ENCODE results near the gene INSIG1. TPM values are rescaled to one million over a fixed set of nuclear protein-coding genes. Genes with fewer than 3 reads are reported as not detected.

The INSIG1 gene
- total and polyA plus RNA-seq, 2 donors (not counting 3 experiments of a cell fraction or from before 2014, with no cell fraction given): 79.3 to 102 TPM

DNA sequence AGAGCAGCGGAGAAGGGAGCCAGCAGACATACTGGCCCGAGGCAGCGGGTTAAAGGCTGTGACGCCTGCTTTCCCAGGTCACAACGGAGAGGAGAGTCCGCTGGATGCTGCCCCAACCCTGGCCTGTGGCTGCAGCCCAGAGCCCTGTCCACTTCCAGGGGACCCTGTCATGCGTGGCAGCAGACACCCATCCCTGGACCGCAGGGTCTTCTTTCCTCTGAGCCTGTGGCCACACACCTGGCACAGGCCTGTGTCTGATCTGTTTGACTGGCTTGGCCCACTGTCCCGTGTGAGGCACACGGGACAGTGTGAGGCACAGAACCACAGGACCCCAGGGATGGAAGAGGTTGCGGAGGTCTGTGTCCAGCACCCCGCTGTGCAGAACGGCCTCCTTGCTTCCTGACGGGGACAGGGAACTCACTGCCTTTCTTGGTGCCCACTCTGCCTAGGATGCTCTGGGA, 42.4 kb downstream of the INSIG1 start:
- H4K20me1 ChIP-seq (replicated peaks; ENCODE audit: control insufficient read depth, extremely low read depth, insufficient read depth, low read length): no peaks in the 10 kb centered on the region
- ChIA-PET POLR2A (no interaction called here), CTCF (interaction anchor here (2.0 kb wide), 1 partner anchor 413 kb away, joined by 4 read pairs; no protein-coding TSS in a partner anchor)
- H3K4me2 ChIP-seq (ENCODE audit: insufficient read depth, low read length): no peak overlapping the region
- H3K36me3 ChIP-seq (ENCODE audit: control insufficient read depth in 2 of 2, extremely low read depth in 1 of 2, insufficient read depth in 2 of 2, low read length in 2 of 2): no peaks in the 10 kb centered on the region
- H3K4me3 ChIP-seq (replicated peaks in 1 of 3; ENCODE audit: insufficient read depth in 1 of 3, low read depth in 1 of 3, low read length in 3 of 3): no peak overlapping the region
- peaks cover 2 to 3% of the 10 kb centered on the region in 2 experiments for H3K27me3 ChIP-seq (ENCODE audit: control insufficient read depth in 2 of 2, insufficient read depth in 2 of 2, low read length in 2 of 2)
- dilution Hi-C loops (cut with MboI; ENCODE audit: extremely low pct_ligation_motif_present, low sequenced_read_pairs) (loop anchor here (25.0 kb wide), 1 partner anchor 153 kb away; no protein-coding TSS in a partner anchor), intact Hi-C loops (cut with micrococcal nuclease) (no loop called here)
- H3K9ac ChIP-seq (replicated peaks; ENCODE audit: extremely low read depth, insufficient read depth, low read length): no peak overlapping the region
- TF ChIP-seq GATA2 (IDR thresholded peaks at IDR 0.05; ENCODE audit: insufficient read depth, insufficient read length, low read depth, low read length) (no peak), MYC (IDR thresholded peaks at IDR 0.05; ENCODE audit: low read depth, low read length) (no peak), POLR2AphosphoS5 (IDR thresholded peaks at IDR 0.05; ENCODE audit: insufficient read depth, low read depth, low read length) (no peak), EZH2 (IDR thresholded peaks at IDR 0.05; ENCODE audit: borderline replicate concordance, low read depth, low read length, severe bottlenecking) (no peak), JUN (IDR thresholded peaks at IDR 0.05; ENCODE audit: borderline replicate concordance, insufficient read depth, insufficient read length, low read depth) (no peak), POLR2A (IDR thresholded peaks at IDR 0.05; ENCODE audit: low read depth, low read length) (no peak)
- TF ChIP-seq, protein P1, sequence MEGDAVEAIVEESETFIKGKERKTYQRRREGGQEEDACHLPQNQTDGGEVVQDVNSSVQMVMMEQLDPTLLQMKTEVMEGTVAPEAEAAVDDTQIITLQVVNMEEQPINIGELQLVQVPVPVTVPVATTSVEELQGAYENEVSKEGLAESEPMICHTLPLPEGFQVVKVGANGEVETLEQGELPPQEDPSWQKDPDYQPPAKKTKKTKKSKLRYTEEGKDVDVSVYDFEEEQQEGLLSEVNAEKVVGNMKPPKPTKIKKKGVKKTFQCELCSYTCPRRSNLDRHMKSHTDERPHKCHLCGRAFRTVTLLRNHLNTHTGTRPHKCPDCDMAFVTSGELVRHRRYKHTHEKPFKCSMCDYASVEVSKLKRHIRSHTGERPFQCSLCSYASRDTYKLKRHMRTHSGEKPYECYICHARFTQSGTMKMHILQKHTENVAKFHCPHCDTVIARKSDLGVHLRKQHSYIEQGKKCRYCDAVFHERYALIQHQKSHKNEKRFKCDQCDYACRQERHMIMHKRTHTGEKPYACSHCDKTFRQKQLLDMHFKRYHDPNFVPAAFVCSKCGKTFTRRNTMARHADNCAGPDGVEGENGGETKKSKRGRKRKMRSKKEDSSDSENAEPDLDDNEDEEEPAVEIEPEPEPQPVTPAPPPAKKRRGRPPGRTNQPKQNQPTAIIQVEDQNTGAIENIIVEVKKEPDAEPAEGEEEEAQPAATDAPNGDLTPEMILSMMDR (IDR thresholded peaks at IDR 0.05; ENCODE audit: extremely low read depth in 1 of 2, insufficient read depth in 1 of 2, low read depth in 1 of 2, low read length in 2 of 2): no peak
- TF ChIP-seq, protein P2, sequence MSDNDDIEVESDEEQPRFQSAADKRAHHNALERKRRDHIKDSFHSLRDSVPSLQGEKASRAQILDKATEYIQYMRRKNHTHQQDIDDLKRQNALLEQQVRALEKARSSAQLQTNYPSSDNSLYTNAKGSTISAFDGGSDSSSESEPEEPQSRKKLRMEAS (IDR thresholded peaks at IDR 0.05; ENCODE audit: insufficient read depth, insufficient read length): no peak
- no peaks in the 10 kb centered on the region for H3K4me1 ChIP-seq (ENCODE audit: control insufficient read depth, extremely low read depth, insufficient read depth, low read length)
- H3K9me3 ChIP-seq (replicated peaks; ENCODE audit: control insufficient read depth, insufficient read depth, low read length): no peaks in the 10 kb centered on the region
- no TSS peak for BruUV-seq (replicated peaks)
- H3K79me2 ChIP-seq (ENCODE audit: control insufficient read depth, insufficient read depth, low read length): no peaks in the 10 kb centered on the region
- H2AFZ ChIP-seq (ENCODE audit: low read depth, low read length): no peak overlapping the region
- FAIRE-seq (no peak), DNase-seq (ENCODE audit: low read depth, low spot score) (no peak)
- no peaks in the 10 kb centered on the region for H3K9me1 ChIP-seq (replicated peaks; ENCODE audit: control insufficient read depth, extremely low read depth, insufficient read depth, low read length)
- no peak overlapping the region for H3K27ac ChIP-seq (ENCODE audit: insufficient read depth, low read depth, low read length)
